HCT116 (cell line): ENCODE measurements around the gene KRTAP1-3. TPM values are rescaled to one million over a fixed set of nuclear protein-coding genes. Genes with fewer than 3 reads are reported as not detected.
A peak's percentile ranks its signal among the peaks of the same experiment; 100 is the strongest.

ENCODE experiments used
- ATAC-seq: fragments of 200-7000 bp; cut with Tn5 transposase; 2 replicates; pipeline ENCODE4 v1.9.1; 2020; ENCODE audit warnings: mild to moderate bottlenecking, moderate library complexity
- BruUV-seq: library from RNA; stranded (reverse); fragments of 400-500 nt; replicated peaks from 2 replicates; lab custom pipeline; 2021; lab: Mats Ljungman, UMichigan
- CTCF ChIA-PET: fragments of 300-600 bp; sonication (Branson Sonifier 250); formaldehyde crosslinking; loops from one replicate; lab custom pipeline; 2021; ENCODE audit warnings: antibody characterized with exemption; lab: Charles Lee
- POLR2A ChIA-PET: fragments of 300-600, 350-600 bp; sonication (Branson Sonifier 250); formaldehyde crosslinking; loops from one replicate; lab custom pipeline; 2021; ENCODE audit warnings: antibody characterized with exemption; lab: Charles Lee
- RAD21 ChIA-PET, 2 experiments: fragments of 300-600 bp; sonication (Branson Sonifier 250); formaldehyde crosslinking; loops; one replicate each; lab custom pipeline; 2023; ENCODE audit warnings: low total read pairs in 2 of 2; ENCODE audit not compliant: uncharacterized antibody in 2 of 2, unreplicated experiment in 2 of 2, low non-redundant PET in 1 of 2; lab: Charles Lee
- DNase-seq: peaks from one replicate; pipeline ENCODE4 v3.0.0-alpha.2; 2010; ENCODE audit warnings: low read depth, low spot score
- H2AFZ ChIP-seq: fragments of 200-600 bp; shearing (Covaris generic), sonication (generic); 2 replicates; pipeline ENCODE4 v1.6.1; 2017; ENCODE audit warnings: low read depth, mixed run types, mixed read lengths, antibody characterized with exemption, low read length; ENCODE audit not compliant: poor library complexity, severe bottlenecking
- H3K27ac ChIP-seq: 2 replicates; pipeline ENCODE4 v1.5.1; 2012; ENCODE audit warnings: low read depth, low read length
- H3K27me3 ChIP-seq: fragments of 200-600 bp; sonication (generic); 2 replicates; pipeline ENCODE4 v1.6.1; 2016; ENCODE audit warnings: mixed run types, low read length, mixed read lengths; ENCODE audit not compliant: insufficient read depth
- H3K36me3 ChIP-seq, 2 experiments: fragments of 200-500 bp in 1 of 2; fragments of 200-600 bp in 1 of 2; sonication (Bioruptor generic) in 1 of 2; sonication (generic) in 1 of 2; 2 replicates each; pipeline versions ENCODE4 v1.5.1 to v1.6.1; 2014 to 2016; ENCODE audit warnings: low read length in 2 of 2, inconsistent platforms in 1 of 2, mixed read lengths in 1 of 2, mixed run types in 1 of 2; ENCODE audit not compliant: insufficient read depth in 2 of 2, control insufficient read depth in 1 of 2
- H3K4me1 ChIP-seq, 2 experiments: fragments of 200-600 bp in 1 of 2; sonication (generic) in 1 of 2; 2 replicates each; pipeline versions ENCODE4 v1.5.1 to v1.6.1; 2012 to 2017; ENCODE audit warnings: low read length in 2 of 2, inconsistent platforms in 1 of 2, mild to moderate bottlenecking in 1 of 2, mixed read lengths in 1 of 2, mixed run types in 1 of 2, moderate library complexity in 1 of 2; ENCODE audit not compliant: insufficient read depth in 2 of 2, control insufficient read depth in 1 of 2
- H3K4me2 ChIP-seq: fragments of 200-600 bp; sonication (generic); 2 replicates; pipeline ENCODE4 v1.6.1; 2017; ENCODE audit warnings: mixed run types, low read length, mixed read lengths
- H3K4me3 ChIP-seq, 2 experiments: fragments of 200-600 bp in 1 of 2; sonication (generic) in 1 of 2; replicated peaks in 1 of 2; 2 replicates each; pipeline ENCODE4 v1.5.1; 2011 to 2016; ENCODE audit warnings: low read length in 2 of 2, control low read depth in 1 of 2, low read depth in 1 of 2, mild to moderate bottlenecking in 1 of 2, mixed read lengths in 1 of 2, mixed run types in 1 of 2
- H3K79me2 ChIP-seq: fragments of 200-600 bp; sonication (generic); 2 replicates; pipeline ENCODE4 v1.6.1; 2017; ENCODE audit warnings: mild to moderate bottlenecking, mixed run types, low read length, moderate library complexity, mixed read lengths; ENCODE audit not compliant: insufficient read depth
- H3K9ac ChIP-seq: fragments of 200-600 bp; sonication (generic); 2 replicates; pipeline ENCODE4 v1.6.1; 2016; ENCODE audit warnings: low read length, mixed read lengths
- H3K9me2 ChIP-seq: fragments of 200-600 bp; sonication (generic), shearing (Covaris generic); 2 replicates; pipeline ENCODE4 v1.6.1; 2017; ENCODE audit warnings: mixed run types, mild to moderate bottlenecking, moderate library complexity; ENCODE audit not compliant: insufficient read depth
- H3K9me3 ChIP-seq, 2 experiments: fragments of 200-500 bp in 1 of 2; fragments of 200-600 bp in 1 of 2; sonication (Bioruptor generic) in 1 of 2; sonication (generic) in 1 of 2; 2 replicates each; pipeline ENCODE4 v1.6.1; 2014 to 2017; ENCODE audit warnings: low read length in 2 of 2, mixed read lengths in 2 of 2, inconsistent platforms in 1 of 2, low read depth in 1 of 2, mild to moderate bottlenecking in 1 of 2, mixed run types in 1 of 2, moderate library complexity in 1 of 2; ENCODE audit not compliant: control insufficient read depth in 1 of 2, insufficient read depth in 1 of 2
- H4K20me1 ChIP-seq: fragments of 200-600 bp; sonication (generic), shearing (Covaris generic); 2 replicates; pipeline ENCODE4 v1.6.1; 2017; ENCODE audit warnings: mixed run types, mild to moderate bottlenecking, moderate library complexity; ENCODE audit not compliant: insufficient read depth
- CBX3 ChIP-seq: IDR thresholded peaks from 2 replicates; pipeline ENCODE4 v1.6.1; 2012; ENCODE audit warnings: low read depth
- EGR1 ChIP-seq: IDR thresholded peaks from 2 replicates; pipeline ENCODE4 v1.6.1; 2012; ENCODE audit warnings: low read depth
- EZH2phosphoT487 ChIP-seq: fragments of 200-600 bp; IDR thresholded peaks from 2 replicates; pipeline ENCODE4 v1.6.1; 2018; ENCODE audit warnings: antibody characterized with exemption, borderline replicate concordance
- FOSL1 ChIP-seq: IDR thresholded peaks from 2 replicates; pipeline ENCODE4 v1.6.1; 2012; ENCODE audit warnings: low read depth
- POLR2A ChIP-seq: IDR thresholded peaks from 2 replicates; pipeline ENCODE4 v1.7.0; 2011; ENCODE audit warnings: borderline replicate concordance; ENCODE audit not compliant: insufficient read depth, insufficient read length; ENCODE audit errors: extremely low read depth
- POLR2AphosphoS5 ChIP-seq: IDR thresholded peaks from 2 replicates; pipeline ENCODE4 v1.6.1; 2011; ENCODE audit warnings: mild to moderate bottlenecking, low read depth, low read length, moderate library complexity
- RAD21 ChIP-seq: IDR thresholded peaks from 2 replicates; pipeline ENCODE4 v1.6.1; 2012; ENCODE audit warnings: low read depth, mild to moderate bottlenecking
- SIN3A ChIP-seq: IDR thresholded peaks from 2 replicates; pipeline ENCODE4 v1.6.1; 2012; ENCODE audit warnings: low read depth
- SRF ChIP-seq: IDR thresholded peaks from 2 replicates; pipeline ENCODE4 v1.6.1; 2012; ENCODE audit warnings: low read depth
- TCF7L2 ChIP-seq: IDR thresholded peaks from 2 replicates; pipeline ENCODE4 v1.7.0; 2011; ENCODE audit warnings: borderline replicate concordance, inconsistent platforms; ENCODE audit not compliant: insufficient read depth, insufficient read length; ENCODE audit errors: extremely low read depth
- ZFX ChIP-seq: fragments of 450-650 bp; IDR thresholded peaks from 2 replicates; pipeline ENCODE4 v1.6.1; 2017
- ZNF274 ChIP-seq: fragments of 200-500 bp; sonication (Bioruptor generic); IDR thresholded peaks from 2 replicates; pipeline ENCODE4 v1.6.1; 2014; ENCODE audit warnings: mild to moderate bottlenecking, low read depth, low read length, inconsistent platforms
- intact Hi-C: fragments of 100-400 bp; cut with micrococcal nuclease; formaldehyde crosslinking; loops from 2 replicates; pipeline ENCODE4 v1.10.0; 2022
- total RNA-seq: library from RNA; stranded (reverse); gene quantifications from one replicate; pipeline ENCODE4 v1.2.1, GENCODE V29; 2021; ENCODE audit not compliant: unreplicated experiment
- TF ChIP-seq, protein P1 (sequence below), 3 experiments: fragments of 200-600 bp in 1 of 3; sonication (generic) in 1 of 3; IDR thresholded peaks in 2 of 3; conservative IDR thresholded peaks in 1 of 3; 2 replicates each; pipeline ENCODE4 v1.5.1; 2012 to 2017; ENCODE audit warnings: low read depth in 2 of 3, low read length in 2 of 3, antibody characterized with exemption in 1 of 3, borderline replicate concordance in 1 of 3, control low read depth in 1 of 3, mild to moderate bottlenecking in 1 of 3, mixed read lengths in 1 of 3, mixed run types in 1 of 3, moderate library complexity in 1 of 3; ENCODE audit not compliant: insufficient read depth in 1 of 3
- TF ChIP-seq, protein P2 (sequence below): IDR thresholded peaks from 2 replicates; pipeline ENCODE4 v1.6.1; 2012

The KRTAP1-3 gene
- total RNA-seq, 1 experiment from 2014 or later = not detected

DNA sequence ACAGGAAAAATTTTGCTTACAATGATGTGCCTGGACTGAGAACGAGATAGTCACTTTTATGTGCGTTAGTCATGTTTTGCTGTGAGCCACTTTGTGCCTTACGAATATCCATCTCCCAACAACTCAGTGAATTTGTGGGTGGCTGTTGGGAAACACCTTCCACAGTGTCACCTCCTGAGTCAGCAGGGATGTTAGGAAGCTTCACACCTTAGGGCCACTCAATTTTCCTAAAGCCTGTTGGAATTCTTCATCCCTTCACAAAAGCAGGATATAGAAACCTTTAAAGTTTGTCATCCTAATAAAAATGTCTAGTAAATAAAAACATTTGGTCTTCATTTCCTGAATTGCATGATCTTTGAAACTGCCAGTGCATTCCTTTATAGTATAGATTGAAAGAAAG is 21.5 kb downstream of the KRTAP1-3 start:
- DNase-seq = no peak
- TF ChIP-seq POLR2AphosphoS5 (no peak), RAD21 (no peak), ZFX (no peak), EGR1 (no peak), SIN3A (no peak), SRF (no peak), CBX3 (no peak), ZNF274 (no peak), TCF7L2 (no peak), FOSL1 (no peak), POLR2A (no peak), EZH2phosphoT487 (no peak)
- TF ChIP-seq, protein P1, sequence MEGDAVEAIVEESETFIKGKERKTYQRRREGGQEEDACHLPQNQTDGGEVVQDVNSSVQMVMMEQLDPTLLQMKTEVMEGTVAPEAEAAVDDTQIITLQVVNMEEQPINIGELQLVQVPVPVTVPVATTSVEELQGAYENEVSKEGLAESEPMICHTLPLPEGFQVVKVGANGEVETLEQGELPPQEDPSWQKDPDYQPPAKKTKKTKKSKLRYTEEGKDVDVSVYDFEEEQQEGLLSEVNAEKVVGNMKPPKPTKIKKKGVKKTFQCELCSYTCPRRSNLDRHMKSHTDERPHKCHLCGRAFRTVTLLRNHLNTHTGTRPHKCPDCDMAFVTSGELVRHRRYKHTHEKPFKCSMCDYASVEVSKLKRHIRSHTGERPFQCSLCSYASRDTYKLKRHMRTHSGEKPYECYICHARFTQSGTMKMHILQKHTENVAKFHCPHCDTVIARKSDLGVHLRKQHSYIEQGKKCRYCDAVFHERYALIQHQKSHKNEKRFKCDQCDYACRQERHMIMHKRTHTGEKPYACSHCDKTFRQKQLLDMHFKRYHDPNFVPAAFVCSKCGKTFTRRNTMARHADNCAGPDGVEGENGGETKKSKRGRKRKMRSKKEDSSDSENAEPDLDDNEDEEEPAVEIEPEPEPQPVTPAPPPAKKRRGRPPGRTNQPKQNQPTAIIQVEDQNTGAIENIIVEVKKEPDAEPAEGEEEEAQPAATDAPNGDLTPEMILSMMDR (IDR thresholded peaks at IDR 0.05 in 2 of 3, conservative IDR thresholded peaks at IDR 0.05 in 1 of 3; ENCODE audit: borderline replicate concordance in 1 of 3, insufficient read depth in 1 of 3, low read depth in 2 of 3, low read length in 2 of 3) = no peak
- TF ChIP-seq, protein P2, sequence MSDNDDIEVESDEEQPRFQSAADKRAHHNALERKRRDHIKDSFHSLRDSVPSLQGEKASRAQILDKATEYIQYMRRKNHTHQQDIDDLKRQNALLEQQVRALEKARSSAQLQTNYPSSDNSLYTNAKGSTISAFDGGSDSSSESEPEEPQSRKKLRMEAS = no peak
- TF ChIP-seq, all 23 proteins: peak for 0
- no TSS peak for BruUV-seq
- no peaks in the 10 kb centered on the region for H3K9me3 ChIP-seq
- H3K36me3 ChIP-seq = no peaks in the 10 kb centered on the region
- ChIA-PET CTCF (no interaction called here), POLR2A (no interaction called here), RAD21 (no interaction called here)
- peaks cover 0 to 6% of the 10 kb centered on the region in 2 experiments; a peak in 1 of 4 replicates for H3K4me1 ChIP-seq
- no peak overlapping the region for H3K4me3 ChIP-seq
- no peak overlapping the region for H3K4me2 ChIP-seq
- no peaks in the 10 kb centered on the region for H3K79me2 ChIP-seq
- no peaks in the 10 kb centered on the region for H3K9me2 ChIP-seq
- no peak for ATAC-seq
- intact Hi-C loops = no loop called here
- H3K27ac ChIP-seq = no peak overlapping the region
- H3K9ac ChIP-seq = no peak overlapping the region
- H4K20me1 ChIP-seq = no peaks in the 10 kb centered on the region
- no peaks in the 10 kb centered on the region for H3K27me3 ChIP-seq
- H2AFZ ChIP-seq = peak overlapping the region; percentile 17
